ENCODE measurements around the gene CRMP1. TPM values are rescaled to one million over a fixed set of nuclear protein-coding genes. Genes with fewer than 3 reads are reported as not detected.

Gene CRMP1
- total RNA-seq, 1 experiment from 2014 or later: not detected

DNA sequence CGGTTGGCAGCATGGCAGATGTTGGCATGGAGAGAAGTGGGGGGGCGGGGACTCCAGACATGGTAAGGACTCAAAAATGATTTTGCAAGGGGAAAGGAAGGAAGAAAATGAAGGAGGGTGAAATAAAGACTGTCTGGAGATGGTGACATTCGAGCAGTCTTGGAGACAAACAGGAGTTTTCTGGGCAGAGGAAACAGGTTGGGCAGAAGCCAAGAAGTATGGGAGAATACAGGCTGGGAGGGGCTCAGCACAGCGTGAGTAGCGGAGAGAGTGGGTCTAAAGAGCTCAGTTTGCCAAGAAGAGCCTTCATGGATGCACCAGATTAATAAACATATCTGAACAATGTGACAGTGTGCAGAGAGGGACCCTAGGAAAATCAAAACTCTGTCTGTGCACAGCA is 13.3 kb upstream of the CRMP1 start:
- H3K27ac ChIP-seq (ENCODE audit: low read length): no peak overlapping the region
- H3F3A ChIP-seq (ENCODE audit: low read length, unreplicated experiment): no peaks in the 10 kb centered on the region
- H4K20me1 ChIP-seq (ENCODE audit: low read length): no peaks in the 10 kb centered on the region
- H3K4me3 ChIP-seq (ENCODE audit: low read length): no peak overlapping the region
- TF ChIP-seq EZH2phosphoT487 (IDR thresholded peaks at IDR 0.05; ENCODE audit: borderline replicate concordance, low read length): no peak
- TF ChIP-seq, protein P1, sequence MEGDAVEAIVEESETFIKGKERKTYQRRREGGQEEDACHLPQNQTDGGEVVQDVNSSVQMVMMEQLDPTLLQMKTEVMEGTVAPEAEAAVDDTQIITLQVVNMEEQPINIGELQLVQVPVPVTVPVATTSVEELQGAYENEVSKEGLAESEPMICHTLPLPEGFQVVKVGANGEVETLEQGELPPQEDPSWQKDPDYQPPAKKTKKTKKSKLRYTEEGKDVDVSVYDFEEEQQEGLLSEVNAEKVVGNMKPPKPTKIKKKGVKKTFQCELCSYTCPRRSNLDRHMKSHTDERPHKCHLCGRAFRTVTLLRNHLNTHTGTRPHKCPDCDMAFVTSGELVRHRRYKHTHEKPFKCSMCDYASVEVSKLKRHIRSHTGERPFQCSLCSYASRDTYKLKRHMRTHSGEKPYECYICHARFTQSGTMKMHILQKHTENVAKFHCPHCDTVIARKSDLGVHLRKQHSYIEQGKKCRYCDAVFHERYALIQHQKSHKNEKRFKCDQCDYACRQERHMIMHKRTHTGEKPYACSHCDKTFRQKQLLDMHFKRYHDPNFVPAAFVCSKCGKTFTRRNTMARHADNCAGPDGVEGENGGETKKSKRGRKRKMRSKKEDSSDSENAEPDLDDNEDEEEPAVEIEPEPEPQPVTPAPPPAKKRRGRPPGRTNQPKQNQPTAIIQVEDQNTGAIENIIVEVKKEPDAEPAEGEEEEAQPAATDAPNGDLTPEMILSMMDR (conservative IDR thresholded peaks at IDR 0.05; ENCODE audit: low read depth, low read length): no peak
- TF ChIP-seq EZH2 (IDR thresholded peaks at IDR 0.05; ENCODE audit: low read length, unreplicated experiment): no peak
- POLR2A ChIA-PET (ENCODE audit: unreplicated experiment): no interaction called here
- no peaks in the 10 kb centered on the region for H3K4me1 ChIP-seq (ENCODE audit: insufficient read depth, low read length)
- no peak overlapping the region for H2AFZ ChIP-seq (ENCODE audit: low read length)
- H3K27me3 ChIP-seq (ENCODE audit: low read length): peaks cover 42% of the 10 kb centered on the region
- H3K9me3 ChIP-seq (ENCODE audit: low read length): no peaks in the 10 kb centered on the region
- no peak overlapping the region for H3K9ac ChIP-seq (ENCODE audit: low read length)
- DNase-seq (no peak), ATAC-seq (no peak)
- no peaks in the 10 kb centered on the region for H3K79me2 ChIP-seq (ENCODE audit: low read length)
- BruUV-seq (replicated peaks): no TSS peak
- H3K36me3 ChIP-seq (ENCODE audit: low read depth, low read length): no peaks in the 10 kb centered on the region
- CTCF ChIA-PET: no interaction called here
- no peaks in the 10 kb centered on the region for H3K9me2 ChIP-seq (replicated peaks; ENCODE audit: low read length)
- H3K4me2 ChIP-seq (ENCODE audit: low read length): no peak overlapping the region
- intact Hi-C loops (cut with micrococcal nuclease): no loop called here

DNA sequence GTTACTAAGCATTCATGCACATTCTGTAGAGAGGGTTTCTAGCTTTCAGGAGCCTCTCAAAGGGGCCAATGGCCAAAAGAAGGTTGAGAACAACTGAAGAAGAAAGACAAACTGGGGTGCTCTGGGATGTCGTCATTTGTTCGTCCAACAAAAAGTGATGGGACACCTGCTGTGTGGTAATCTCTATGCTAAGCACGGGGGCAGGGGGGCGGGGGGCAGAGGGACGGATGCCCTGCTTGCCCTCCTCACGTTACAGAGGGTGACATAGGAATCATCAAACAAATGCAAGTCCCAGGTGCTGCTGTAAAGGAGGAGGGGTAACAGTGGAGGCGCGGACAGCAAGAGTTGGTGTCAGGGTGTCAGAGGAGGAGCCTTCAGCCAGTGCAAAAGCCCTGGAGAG is 12.8 kb upstream of the CRMP1 start:
- CTCF ChIA-PET: no interaction called here
- no peak for TF ChIP-seq EZH2phosphoT487 (IDR thresholded peaks at IDR 0.05; ENCODE audit: borderline replicate concordance, low read length)
- TF ChIP-seq EZH2 (IDR thresholded peaks at IDR 0.05; ENCODE audit: low read length, unreplicated experiment): no peak
- TF ChIP-seq, protein P1 (conservative IDR thresholded peaks at IDR 0.05; ENCODE audit: low read depth, low read length): no peak
- intact Hi-C loops (cut with micrococcal nuclease): no loop called here

DNA sequence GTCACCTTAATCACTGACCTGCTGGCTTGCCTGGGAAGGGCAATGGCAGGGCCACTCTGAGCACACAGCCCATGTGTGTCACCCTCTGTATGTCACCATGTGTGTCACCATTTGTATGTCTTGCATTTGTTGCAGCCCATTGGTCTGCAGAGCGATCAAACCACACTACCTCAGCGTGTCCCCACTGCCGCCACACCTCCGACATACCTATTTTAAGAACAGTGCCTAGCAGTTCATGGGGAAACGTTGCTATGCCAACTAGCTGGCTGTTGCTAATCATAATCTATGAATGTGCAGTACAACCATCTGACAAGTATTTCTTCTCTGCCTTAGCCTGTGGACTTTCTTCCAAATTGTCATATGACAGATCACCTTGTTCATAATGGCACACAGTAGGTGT is 8.0 kb upstream of the CRMP1 start:
- ATAC-seq: no peak

More for the DNA sequence above, 12.8 kb upstream of the CRMP1 start:
- ATAC-seq: no peak
- no peaks in the 10 kb centered on the region for H3K9me2 ChIP-seq (replicated peaks; ENCODE audit: low read length)
- no peak overlapping the region for H3K4me3 ChIP-seq (ENCODE audit: low read length)
- H3K27me3 ChIP-seq (ENCODE audit: low read length): peaks cover 46% of the 10 kb centered on the region
- no peak overlapping the region for H3K27ac ChIP-seq (ENCODE audit: low read length)
- no peak overlapping the region for H2AFZ ChIP-seq (ENCODE audit: low read length)
- no peaks in the 10 kb centered on the region for H3K36me3 ChIP-seq (ENCODE audit: low read depth, low read length)
- no peaks in the 10 kb centered on the region for H3K4me1 ChIP-seq (ENCODE audit: insufficient read depth, low read length)
- DNase-seq: no peak
- no peaks in the 10 kb centered on the region for H3F3A ChIP-seq (ENCODE audit: low read length, unreplicated experiment)
- BruUV-seq (replicated peaks): no TSS peak
- no peak overlapping the region for H3K9ac ChIP-seq (ENCODE audit: low read length)
- no peaks in the 10 kb centered on the region for H4K20me1 ChIP-seq (ENCODE audit: low read length)
- H3K4me2 ChIP-seq (ENCODE audit: low read length): no peak overlapping the region
- H3K79me2 ChIP-seq (ENCODE audit: low read length): no peaks in the 10 kb centered on the region
- H3K9me3 ChIP-seq (ENCODE audit: low read length): no peaks in the 10 kb centered on the region
- POLR2A ChIA-PET (ENCODE audit: unreplicated experiment): no interaction called here

More for the DNA sequence above, 8.0 kb upstream of the CRMP1 start:
- Histone ChIP-seq H3K4me1 (ENCODE audit: insufficient read depth, low read length) (no peaks in the 10 kb centered on the region), H3K27me3 (ENCODE audit: low read length) (peaks cover 93% of the 10 kb centered on the region), H3F3A (ENCODE audit: low read length, unreplicated experiment) (no peaks in the 10 kb centered on the region), H4K20me1 (ENCODE audit: low read length) (no peaks in the 10 kb centered on the region), H3K4me3 (ENCODE audit: low read length) (no peak overlapping the region), H3K79me2 (ENCODE audit: low read length) (no peaks in the 10 kb centered on the region), H3K27ac (ENCODE audit: low read length) (no peak overlapping the region), H3K9me2 (replicated peaks; ENCODE audit: low read length) (no peaks in the 10 kb centered on the region), H3K4me2 (ENCODE audit: low read length) (no peak overlapping the region), H3K9me3 (ENCODE audit: low read length) (no peaks in the 10 kb centered on the region), H3K9ac (ENCODE audit: low read length) (no peak overlapping the region), H3K36me3 (ENCODE audit: low read depth, low read length) (no peaks in the 10 kb centered on the region), H2AFZ (ENCODE audit: low read length) (no peak overlapping the region)
- POLR2A ChIA-PET (ENCODE audit: unreplicated experiment): no interaction called here
- no TSS peak for BruUV-seq (replicated peaks)
- intact Hi-C loops (cut with micrococcal nuclease): no loop called here
- DNase-seq: no peak
- TF ChIP-seq EZH2phosphoT487 (IDR thresholded peaks at IDR 0.05; ENCODE audit: borderline replicate concordance, low read length) (no peak), EZH2 (IDR thresholded peaks at IDR 0.05; ENCODE audit: low read length, unreplicated experiment) (no peak)
- TF ChIP-seq, protein P1 (conservative IDR thresholded peaks at IDR 0.05; ENCODE audit: low read depth, low read length): no peak
- CTCF ChIA-PET: no interaction called here

All from PC-3 (cell line).